Measurements from ENCODE around the gene C2orf66. TPM values are rescaled to one million over a fixed set of nuclear protein-coding genes. Genes with fewer than 3 reads are reported as not detected.

C2orf66 gene
- total RNA-seq, 3 donors from 2014 or later: not detected

DNA sequence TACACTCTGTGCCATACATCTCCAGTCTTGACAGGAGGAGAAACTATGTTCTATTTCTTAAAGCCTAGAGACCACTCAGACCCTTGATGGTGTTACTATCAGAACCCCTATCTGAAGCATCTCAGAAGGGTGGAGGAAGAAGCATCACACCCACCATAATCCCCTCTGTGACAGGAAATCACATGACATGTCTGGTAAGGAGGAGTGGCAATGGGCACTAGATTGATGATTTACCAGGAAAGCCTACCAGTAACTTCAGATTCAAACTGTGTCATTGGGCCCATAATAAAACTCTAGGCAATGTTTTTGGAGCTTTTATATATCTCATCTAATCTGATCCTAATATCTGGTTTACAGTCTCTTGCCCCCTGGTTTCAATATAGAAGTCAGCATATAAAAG, 37.1 kb upstream of the C2orf66 start:
- H3K9me3 ChIP-seq: no peaks in the 10 kb centered on the region
- DNase-seq (no peak), ATAC-seq (no peak)
- H3K36me3 ChIP-seq (ENCODE audit: low read depth): no peaks in the 10 kb centered on the region
- intact Hi-C loops (cut with DNase I, micrococcal nuclease): no loop called here
- H3K4me3 ChIP-seq: no peak overlapping the region
- no peaks in the 10 kb centered on the region for H3K4me1 ChIP-seq (ENCODE audit: low read depth)
- TF ChIP-seq, protein P1, sequence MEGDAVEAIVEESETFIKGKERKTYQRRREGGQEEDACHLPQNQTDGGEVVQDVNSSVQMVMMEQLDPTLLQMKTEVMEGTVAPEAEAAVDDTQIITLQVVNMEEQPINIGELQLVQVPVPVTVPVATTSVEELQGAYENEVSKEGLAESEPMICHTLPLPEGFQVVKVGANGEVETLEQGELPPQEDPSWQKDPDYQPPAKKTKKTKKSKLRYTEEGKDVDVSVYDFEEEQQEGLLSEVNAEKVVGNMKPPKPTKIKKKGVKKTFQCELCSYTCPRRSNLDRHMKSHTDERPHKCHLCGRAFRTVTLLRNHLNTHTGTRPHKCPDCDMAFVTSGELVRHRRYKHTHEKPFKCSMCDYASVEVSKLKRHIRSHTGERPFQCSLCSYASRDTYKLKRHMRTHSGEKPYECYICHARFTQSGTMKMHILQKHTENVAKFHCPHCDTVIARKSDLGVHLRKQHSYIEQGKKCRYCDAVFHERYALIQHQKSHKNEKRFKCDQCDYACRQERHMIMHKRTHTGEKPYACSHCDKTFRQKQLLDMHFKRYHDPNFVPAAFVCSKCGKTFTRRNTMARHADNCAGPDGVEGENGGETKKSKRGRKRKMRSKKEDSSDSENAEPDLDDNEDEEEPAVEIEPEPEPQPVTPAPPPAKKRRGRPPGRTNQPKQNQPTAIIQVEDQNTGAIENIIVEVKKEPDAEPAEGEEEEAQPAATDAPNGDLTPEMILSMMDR (IDR thresholded peaks at IDR 0.05): no peak

DNA sequence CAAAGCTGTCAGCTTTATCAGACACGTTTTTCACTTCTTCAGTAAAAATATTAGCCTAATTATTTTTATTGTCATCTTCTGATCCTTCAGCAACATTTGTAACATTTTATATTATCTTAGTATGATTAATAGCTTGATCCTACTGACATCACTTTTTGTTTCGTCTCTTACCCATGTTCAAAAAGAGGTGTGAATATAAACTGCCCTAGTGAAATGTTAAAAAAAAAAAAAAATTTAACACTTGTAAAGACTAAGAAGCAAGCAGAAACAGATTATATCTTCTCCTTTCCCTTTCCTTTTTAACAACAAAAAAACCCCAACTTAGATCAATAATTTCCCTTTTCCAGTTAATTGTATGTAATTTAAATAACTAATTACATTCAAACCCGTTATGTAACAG, 36.2 kb upstream of the C2orf66 start:
- no peak overlapping the region for H3K4me3 ChIP-seq
- H3K36me3 ChIP-seq (ENCODE audit: low read depth): no peaks in the 10 kb centered on the region
- no peak for DNase-seq
- ATAC-seq: no peak
- TF ChIP-seq, protein P1 (IDR thresholded peaks at IDR 0.05): no peak
- no peaks in the 10 kb centered on the region for H3K9me3 ChIP-seq
- intact Hi-C loops (cut with DNase I, micrococcal nuclease): no loop called here
- no peaks in the 10 kb centered on the region for H3K4me1 ChIP-seq (ENCODE audit: low read depth)

DNA sequence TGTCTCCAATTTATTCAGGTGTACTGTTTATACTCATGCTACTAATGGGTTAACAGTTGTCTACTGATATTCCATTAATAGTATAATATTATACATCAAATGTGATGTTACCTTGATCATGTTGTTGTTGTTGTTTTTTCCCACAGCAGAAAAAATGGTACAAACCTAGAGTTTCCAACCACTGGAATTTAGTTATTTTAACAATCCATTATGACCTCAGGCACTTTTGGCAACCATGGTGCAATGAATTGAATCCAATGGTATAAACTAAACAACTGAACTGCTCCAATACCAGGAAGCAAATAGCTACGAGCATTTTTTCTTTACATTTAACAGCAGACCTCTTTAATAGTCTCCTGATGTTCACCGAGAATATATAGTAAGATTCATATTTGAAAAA, 31.0 kb upstream of the C2orf66 start:
- H3K4me1 ChIP-seq (ENCODE audit: low read depth): no peaks in the 10 kb centered on the region
- DNase-seq: no peak
- no peaks in the 10 kb centered on the region for H3K9me3 ChIP-seq
- H3K36me3 ChIP-seq (ENCODE audit: low read depth): no peaks in the 10 kb centered on the region
- ATAC-seq: no peak
- TF ChIP-seq, protein P1 (IDR thresholded peaks at IDR 0.05): no peak
- intact Hi-C loops (cut with DNase I, micrococcal nuclease): no loop called here
- no peak overlapping the region for H3K4me3 ChIP-seq

DNA sequence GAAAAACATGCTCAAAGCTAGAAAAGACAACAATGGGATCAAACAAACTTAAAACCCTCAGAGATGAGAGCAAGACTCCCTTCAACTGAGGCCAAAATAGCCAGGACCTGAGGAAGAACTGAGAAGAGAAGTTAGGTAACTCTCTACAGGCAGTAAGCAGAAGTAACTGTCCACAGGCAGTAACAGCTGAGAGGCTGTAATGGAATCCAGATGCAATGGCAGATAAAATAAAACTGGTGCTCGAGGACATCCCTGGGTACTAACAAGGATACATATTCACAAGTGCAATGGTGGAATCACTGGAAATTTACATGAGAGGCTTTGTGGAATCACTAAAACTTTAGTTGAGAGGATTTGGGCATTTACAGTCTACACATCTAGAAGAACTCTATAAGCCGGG, 30.4 kb upstream of the C2orf66 start:
- DNase-seq (no peak), ATAC-seq (no peak)
- no peak overlapping the region for H3K4me3 ChIP-seq
- no peaks in the 10 kb centered on the region for H3K9me3 ChIP-seq
- H3K4me1 ChIP-seq (ENCODE audit: low read depth): no peaks in the 10 kb centered on the region
- TF ChIP-seq, protein P1 (IDR thresholded peaks at IDR 0.05): no peak
- H3K36me3 ChIP-seq (ENCODE audit: low read depth): no peaks in the 10 kb centered on the region
- intact Hi-C loops (cut with DNase I, micrococcal nuclease): no loop called here

DNA sequence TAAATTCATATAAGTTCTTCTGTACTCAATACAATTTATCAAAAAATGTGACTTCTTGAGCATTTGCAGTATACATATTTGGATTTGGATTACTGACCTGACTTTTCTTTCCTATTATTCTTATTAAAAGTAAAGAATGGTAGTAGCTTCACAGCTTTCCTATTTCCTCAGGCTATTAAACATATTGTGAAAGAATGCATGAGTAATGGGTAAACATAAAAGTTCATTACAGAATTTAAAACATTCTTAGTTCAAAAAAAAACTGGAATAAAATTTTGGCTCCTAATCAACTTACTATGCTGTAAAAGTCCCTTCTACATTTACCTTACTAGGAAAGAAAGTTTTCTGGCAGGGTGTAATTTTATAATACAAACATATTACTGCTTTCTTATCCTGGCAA, 27.3 kb upstream of the C2orf66 start:
- H3K9me3 ChIP-seq: no peaks in the 10 kb centered on the region
- ATAC-seq (no peak), DNase-seq (no peak)
- no peaks in the 10 kb centered on the region for H3K36me3 ChIP-seq (ENCODE audit: low read depth)
- H3K4me1 ChIP-seq (ENCODE audit: low read depth): no peaks in the 10 kb centered on the region
- intact Hi-C loops (cut with DNase I, micrococcal nuclease): no loop called here
- H3K4me3 ChIP-seq: no peak overlapping the region
- TF ChIP-seq, protein P1 (IDR thresholded peaks at IDR 0.05): no peak

DNA sequence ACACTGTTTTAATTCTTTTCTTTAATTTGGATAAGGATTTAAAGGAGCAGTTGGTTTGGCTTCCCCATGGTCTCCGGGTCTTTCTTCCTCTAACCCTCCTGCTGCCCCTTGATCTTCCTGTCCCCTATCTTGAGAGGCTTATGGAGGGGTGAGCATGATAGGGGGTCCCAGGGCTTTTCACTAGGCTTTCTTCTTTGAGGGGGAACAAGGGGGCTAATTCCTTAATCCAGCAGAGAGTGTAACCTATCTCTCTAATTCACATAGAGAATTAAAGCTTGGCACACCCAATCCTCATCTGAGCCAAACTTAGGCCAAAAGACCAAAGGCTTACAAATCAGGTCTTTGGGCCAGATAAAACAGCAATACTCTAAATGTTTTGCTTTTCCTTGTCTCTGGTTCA, 21.5 kb upstream of the C2orf66 start:
- ATAC-seq (no peak), DNase-seq (no peak)
- intact Hi-C loops (cut with DNase I, micrococcal nuclease): no loop called here
- TF ChIP-seq, protein P1 (IDR thresholded peaks at IDR 0.05): no peak
- no peaks in the 10 kb centered on the region for H3K36me3 ChIP-seq (ENCODE audit: low read depth)
- H3K4me1 ChIP-seq (ENCODE audit: low read depth): no peaks in the 10 kb centered on the region
- no peak overlapping the region for H3K4me3 ChIP-seq
- no peaks in the 10 kb centered on the region for H3K9me3 ChIP-seq

Data from mucosa of descending colon (tissue), 3 donors.